GM12878 (cell line): Measurements from ENCODE around the gene DDX39A. TPM values are rescaled to one million over a fixed set of nuclear protein-coding genes. Genes with fewer than 3 reads are reported as not detected.

ENCODE experiments used
- ATF7 ChIP-seq: fragments of 450-650 bp; IDR thresholded peaks from 2 replicates; pipeline ENCODE4 v1.6.1; 2016; ENCODE audit warnings: low read depth, mild to moderate bottlenecking
- E4F1 ChIP-seq: fragments of 450-650 bp; IDR thresholded peaks from 2 replicates; pipeline ENCODE4 v1.6.1; 2018; ENCODE audit warnings: borderline replicate concordance, mild to moderate bottlenecking; ENCODE audit not compliant: partially characterized antibody
- HDAC2 ChIP-seq: fragments of 200-600 bp; sonication (generic); IDR thresholded peaks from 2 replicates; pipeline ENCODE4 v1.6.1; 2017
- HDGF ChIP-seq: fragments of 450-650 bp; IDR thresholded peaks from 2 replicates; pipeline ENCODE4 v1.6.1; 2016; ENCODE audit warnings: antibody characterized with exemption
- IRF3 ChIP-seq: fragments of 450-650 bp; IDR thresholded peaks from 2 replicates; pipeline ENCODE4 v1.6.1; 2014; ENCODE audit warnings: mild to moderate bottlenecking
- KAT2A ChIP-seq: conservative IDR thresholded peaks from 2 replicates; pipeline ENCODE4 v1.6.1; 2011; ENCODE audit warnings: low read depth, low read length; ENCODE audit not compliant: control insufficient read depth
- PAX8 ChIP-seq: fragments of 450-650 bp; IDR thresholded peaks from 2 replicates; pipeline ENCODE4 v1.6.1; 2017; ENCODE audit warnings: mild to moderate bottlenecking, moderate library complexity
- RB1 ChIP-seq: fragments of 450-650 bp; formaldehyde crosslinking; IDR thresholded peaks from 2 replicates; pipeline ENCODE4 v1.6.1; 2017; ENCODE audit warnings: mild to moderate bottlenecking, borderline replicate concordance
- RCOR1 ChIP-seq: conservative IDR thresholded peaks from 2 replicates; pipeline ENCODE4 v1.6.1; 2012; ENCODE audit warnings: low read depth, low read length, improper control_type of control experiment
- RELA ChIP-seq: fragments of 450-650 bp; IDR thresholded peaks from 2 replicates; pipeline ENCODE4 v1.8.0; 2014; ENCODE audit warnings: borderline replicate concordance; ENCODE audit not compliant: partially characterized antibody
- SMC3 ChIP-seq: IDR thresholded peaks from 2 replicates; pipeline ENCODE4 v1.6.1; 2011; ENCODE audit warnings: low read length, improper control_type of control experiment, borderline replicate concordance
- SP1 ChIP-seq: IDR thresholded peaks from one replicate; pipeline ENCODE4 v1.6.1; 2011; ENCODE audit warnings: low read depth, low read length
- SREBF2 ChIP-seq: IDR thresholded peaks from 2 replicates; pipeline ENCODE4 v1.6.1; 2012; ENCODE audit warnings: mild to moderate bottlenecking, low read length
- SRF ChIP-seq, 2 experiments: IDR thresholded peaks; 2 replicates each; pipeline ENCODE4 v1.6.1; 2011; ENCODE audit warnings: low read depth in 2 of 2, low read length in 2 of 2, mild to moderate bottlenecking in 1 of 2, moderate library complexity in 1 of 2
- STAT1 ChIP-seq: fragments of 450-650 bp; conservative IDR thresholded peaks from 2 replicates; pipeline ENCODE4 v1.6.1; 2014; ENCODE audit warnings: antibody characterized with exemption, mild to moderate bottlenecking
- TBL1XR1 ChIP-seq: IDR thresholded peaks from 2 replicates; pipeline ENCODE4 v1.6.1; 2012; ENCODE audit warnings: low read depth, low read length, improper control_type of control experiment
- WRNIP1 ChIP-seq: IDR thresholded peaks from 2 replicates; pipeline ENCODE4 v1.6.1; 2011; ENCODE audit warnings: low read depth, low read length, improper control_type of control experiment, borderline replicate concordance
- YY1 ChIP-seq: IDR thresholded peaks from 2 replicates; pipeline ENCODE4 v1.6.1; 2011; ENCODE audit warnings: low read depth, mild to moderate bottlenecking, low read length
- ZNF217 ChIP-seq: fragments of 450-650 bp; IDR thresholded peaks from 2 replicates; pipeline ENCODE4 v1.6.1; 2017; ENCODE audit warnings: antibody characterized with exemption, mild to moderate bottlenecking
- ZNF384 ChIP-seq: IDR thresholded peaks from 2 replicates; pipeline ENCODE4 v1.6.1; 2012; ENCODE audit warnings: low read depth, mild to moderate bottlenecking, low read length, improper control_type of control experiment, borderline replicate concordance
- ZZZ3 ChIP-seq: IDR thresholded peaks from 2 replicates; pipeline ENCODE4 v1.6.1; 2011; ENCODE audit warnings: low read depth; ENCODE audit not compliant: control insufficient read depth, insufficient read length
- polyA plus RNA-seq, 11 experiments: library from polyadenylated mRNA; depleted of rRNA in 4 of 11; unstranded in 6 of 11; stranded (reverse) in 5 of 11; fragments of >200 nt; fragmentation: Nextera tagmentation in 4 of 11; fragmentation: Illumina TruSeq in 1 of 11; extraction: Ambion mirVana in 4 of 11; extraction: Trizol in 1 of 11; gene quantifications; 1 replicate in 1 of 11; 2 replicates in 10 of 11; pipeline versions ENCODE4 v1.2.1 to v1.2.3, GENCODE V29; 2011 to 2016; ENCODE audit warnings: inconsistent platforms in 2 of 11, missing spikeins in 2 of 11, low read depth in 1 of 11
- total RNA-seq, 4 experiments: library from RNA; depleted of rRNA in 3 of 4; stranded (reverse); fragments of >200 nt in 3 of 4; fragmentation: Illumina TruSeq in 1 of 4; extraction: Trizol in 1 of 4; gene quantifications; 2 replicates each; pipeline versions ENCODE4 v1.2.1 to v1.2.3, GENCODE V29; 2013 to 2021
- TF ChIP-seq, protein P1 (sequence below): fragments of 450-650 bp; IDR thresholded peaks from 2 replicates; pipeline ENCODE4 v1.6.1; 2017; ENCODE audit warnings: mild to moderate bottlenecking, moderate library complexity
- TF ChIP-seq, protein P2 (sequence below): fragments of 450-650 bp; IDR thresholded peaks from 2 replicates; pipeline ENCODE4 v1.6.1; 2017; ENCODE audit warnings: borderline replicate concordance

DDX39A gene
- total and polyA plus RNA-seq, 10 of the 15 experiments (the other 5 are each of a cell fraction or from before 2014, with no cell fraction given) = 113 to 378 (median 224) TPM

- TF ChIP-seq KAT2A (no peak), TBL1XR1 (no peak), ZNF384 (peak; percentile 48; the same call in 1 of the 2 replicates), HDGF (no peak), ZZZ3 (no peak), STAT1 (no peak), RELA (no peak), E4F1 (no peak), SREBF2 (no peak), IRF3 (no peak), ATF7 (no peak), SP1 (no peak), HDAC2 (no peak), RCOR1 (no peak), RB1 (no peak), SRF (IDR thresholded peaks at IDR 0.05; ENCODE audit: low read depth in 2 of 2, low read length in 2 of 2) (no peak), YY1 (0 out of 2 replicates have a peak, but pooled peaks have one; percentile 22), WRNIP1 (no peak), PAX8 (no peak), SMC3 (peak; percentile 48; the same call in 1 of the 2 replicates), ZNF217 (no peak)
- TF ChIP-seq, protein P1, sequence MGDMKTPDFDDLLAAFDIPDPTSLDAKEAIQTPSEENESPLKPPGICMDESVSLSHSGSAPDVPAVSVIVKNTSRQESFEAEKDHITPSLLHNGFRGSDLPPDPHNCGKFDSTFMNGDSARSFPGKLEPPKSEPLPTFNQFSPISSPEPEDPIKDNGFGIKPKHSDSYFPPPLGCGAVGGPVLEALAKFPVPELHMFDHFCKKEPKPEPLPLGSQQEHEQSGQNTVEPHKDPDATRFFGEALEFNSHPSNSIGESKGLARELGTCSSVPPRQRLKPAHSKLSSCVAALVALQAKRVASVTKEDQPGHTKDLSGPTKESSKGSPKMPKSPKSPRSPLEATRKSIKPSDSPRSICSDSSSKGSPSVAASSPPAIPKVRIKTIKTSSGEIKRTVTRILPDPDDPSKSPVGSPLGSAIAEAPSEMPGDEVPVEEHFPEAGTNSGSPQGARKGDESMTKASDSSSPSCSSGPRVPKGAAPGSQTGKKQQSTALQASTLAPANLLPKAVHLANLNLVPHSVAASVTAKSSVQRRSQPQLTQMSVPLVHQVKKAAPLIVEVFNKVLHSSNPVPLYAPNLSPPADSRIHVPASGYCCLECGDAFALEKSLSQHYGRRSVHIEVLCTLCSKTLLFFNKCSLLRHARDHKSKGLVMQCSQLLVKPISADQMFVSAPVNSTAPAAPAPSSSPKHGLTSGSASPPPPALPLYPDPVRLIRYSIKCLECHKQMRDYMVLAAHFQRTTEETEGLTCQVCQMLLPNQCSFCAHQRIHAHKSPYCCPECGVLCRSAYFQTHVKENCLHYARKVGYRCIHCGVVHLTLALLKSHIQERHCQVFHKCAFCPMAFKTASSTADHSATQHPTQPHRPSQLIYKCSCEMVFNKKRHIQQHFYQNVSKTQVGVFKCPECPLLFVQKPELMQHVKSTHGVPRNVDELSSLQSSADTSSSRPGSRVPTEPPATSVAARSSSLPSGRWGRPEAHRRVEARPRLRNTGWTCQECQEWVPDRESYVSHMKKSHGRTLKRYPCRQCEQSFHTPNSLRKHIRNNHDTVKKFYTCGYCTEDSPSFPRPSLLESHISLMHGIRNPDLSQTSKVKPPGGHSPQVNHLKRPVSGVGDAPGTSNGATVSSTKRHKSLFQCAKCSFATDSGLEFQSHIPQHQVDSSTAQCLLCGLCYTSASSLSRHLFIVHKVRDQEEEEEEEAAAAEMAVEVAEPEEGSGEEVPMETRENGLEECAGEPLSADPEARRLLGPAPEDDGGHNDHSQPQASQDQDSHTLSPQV = no peak
- TF ChIP-seq, protein P2, sequence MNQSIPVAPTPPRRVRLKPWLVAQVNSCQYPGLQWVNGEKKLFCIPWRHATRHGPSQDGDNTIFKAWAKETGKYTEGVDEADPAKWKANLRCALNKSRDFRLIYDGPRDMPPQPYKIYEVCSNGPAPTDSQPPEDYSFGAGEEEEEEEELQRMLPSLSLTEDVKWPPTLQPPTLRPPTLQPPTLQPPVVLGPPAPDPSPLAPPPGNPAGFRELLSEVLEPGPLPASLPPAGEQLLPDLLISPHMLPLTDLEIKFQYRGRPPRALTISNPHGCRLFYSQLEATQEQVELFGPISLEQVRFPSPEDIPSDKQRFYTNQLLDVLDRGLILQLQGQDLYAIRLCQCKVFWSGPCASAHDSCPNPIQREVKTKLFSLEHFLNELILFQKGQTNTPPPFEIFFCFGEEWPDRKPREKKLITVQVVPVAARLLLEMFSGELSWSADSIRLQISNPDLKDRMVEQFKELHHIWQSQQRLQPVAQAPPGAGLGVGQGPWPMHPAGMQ = no peak
Observed at GRCh38 chr19:14361824-14362223, 57.3 kb downstream of the DDX39A start (continued).
